Heart left ventricle (tissue), 16 donors: ENCODE data around the gene PHF11. TPM values are rescaled to one million over a fixed set of nuclear protein-coding genes. Genes with fewer than 3 reads are reported as not detected.

Source experiments
- ATAC-seq, 4 donors: fragments of 200-7000 bp; cut with Tn5 transposase; one replicate each; pipeline ENCODE4 v1.9.1; 2020 to 2022; ENCODE audit warnings: moderate library complexity in 4 of 4, mild to moderate bottlenecking in 3 of 4, moderate number of reproducible peaks in 1 of 4
- DNase-seq, 5 donors: peaks; one replicate each; pipeline ENCODE4 v3.0.0-alpha.2; 2020
- H3K27ac ChIP-seq, 12 donors: fragments of 200-600 bp; sonication (generic) in 4 of 12; one replicate each; pipeline versions ENCODE4 v1.5.0 to v1.8.0; 2016 to 2022; ENCODE audit warnings: mild to moderate bottlenecking in 2 of 12
- H3K27me3 ChIP-seq, 9 donors: fragments of 200-600 bp; sonication (generic) in 2 of 9; one replicate each; pipeline versions ENCODE4 v1.5.1 to v1.8.0; 2016 to 2022; ENCODE audit warnings: mild to moderate bottlenecking in 3 of 9
- H3K36me3 ChIP-seq, 9 donors: fragments of 200-600 bp; sonication (generic) in 2 of 9; one replicate each; pipeline versions ENCODE4 v1.5.0 to v1.8.0; 2018 to 2022; ENCODE audit warnings: mild to moderate bottlenecking in 2 of 9
- H3K4me1 ChIP-seq, 12 donors: fragments of 200-600 bp; sonication (generic) in 4 of 12; one replicate each; pipeline versions ENCODE4 v1.5.0 to v1.8.0; 2016 to 2022; ENCODE audit warnings: mild to moderate bottlenecking in 3 of 12
- H3K4me3 ChIP-seq, 12 donors: fragments of 200-600 bp; sonication (generic) in 4 of 12; one replicate each; pipeline versions ENCODE4 v1.5.0 to v1.8.0; 2017 to 2022; ENCODE audit warnings: mild to moderate bottlenecking in 9 of 12, moderate library complexity in 4 of 12
- H3K9me3 ChIP-seq, 12 donors: fragments of 200-600 bp; sonication (generic) in 4 of 12; one replicate each; pipeline versions ENCODE4 v1.5.0 to v1.8.0; 2016 to 2022; ENCODE audit warnings: mild to moderate bottlenecking in 1 of 12
- CTCF ChIP-seq, 12 donors: fragments of 200-600 bp; sonication (generic) in 4 of 12; IDR thresholded peaks; one replicate each; pipeline versions ENCODE4 v1.5.0 to v1.8.0; 2018 to 2022; ENCODE audit warnings: antibody characterized with exemption in 12 of 12, mild to moderate bottlenecking in 5 of 12
- POLR2A ChIP-seq, 2 donors: fragments of 450-650 bp; IDR thresholded peaks; one replicate each; pipeline ENCODE4 v1.6.1; 2017; ENCODE audit warnings: antibody characterized with exemption in 2 of 2, mild to moderate bottlenecking in 2 of 2, moderate library complexity in 2 of 2
- WGBS, 4 donors: extraction: QIAGEN DNeasy Blood & Tissue Kit in 2 of 4; methylation state at CpG; one replicate each; pipeline versions ENCODE4 v1.1.5 to v1.1.7; 2013 to 2018; 5-methylcytosine and 5-hydroxymethylcytosine counted together
- intact Hi-C, 10 donors: fragments of 100-400 bp; cut with DNase I; formaldehyde crosslinking; loops; one replicate each; pipeline versions ENCODE4 v1.11.1 to v1.14.2; 2022
- polyA plus RNA-seq, 2 donors: library from polyadenylated mRNA; stranded (reverse); fragments of 200-250 nt; gene quantifications; one replicate each; pipeline ENCODE4 v1.2.3, GENCODE V29; 2013
- total RNA-seq, 9 donors: library from RNA; depleted of rRNA in 2 of 9; stranded (reverse); fragments of >200 nt in 2 of 9; fragmentation: NEBNext Ultra II Directional in 3 of 9; extraction: Animal tissue kit (Norgen Biotek cat#: 25700) in 3 of 9; gene quantifications; one replicate each; pipeline versions ENCODE4 v1.1.0 to v1.2.4, GENCODE V29; 2016 to 2023
- donor health status: ischemic (EF 13 %, LVEDD 7.1; RV severe dilation, severe dysfunction).
- donor health status: healthy with polysubstance abuse.
- donor health status: DM: no; HTN: yes; CAD: no.
- donor health status: DM: no; HTN: no; CAD: no.
- donor health status: ischemic (EF 25% LVEDD 6.9; RV normal size, moderate dysfunction).
- donor health status: ischemic (EF 25% LVEDD 5.7; RV mildly dilated, moderate dysfunction).
- donor health status: healthy.
- donor health status: DM: yes; HTN: yes; CAD: no.
- donor health status: ischemic (EF 35%, LVEDD 5.7; RV mildly dilated, moderate dysfunction).
- donor health status: nonischemic (EF 11% LVEDD 7.7; RV severe dilation, severe dysfunction).
- donor health status: DM: yes; HTN: yes; CAD: no.
- donor health status: PGD.
- donor health status: ischemic (EF 29% LVEDD 5.4; RV normal size, mild dysfunction).
- donor health status: nonischemic (EF 23%, LVEDD 6.1; RV moderate dilation, normal function).

Gene PHF11
- total and polyA plus RNA-seq, 11 donors = 13.7 to 48.5 (median 17.4) TPM

DNA sequence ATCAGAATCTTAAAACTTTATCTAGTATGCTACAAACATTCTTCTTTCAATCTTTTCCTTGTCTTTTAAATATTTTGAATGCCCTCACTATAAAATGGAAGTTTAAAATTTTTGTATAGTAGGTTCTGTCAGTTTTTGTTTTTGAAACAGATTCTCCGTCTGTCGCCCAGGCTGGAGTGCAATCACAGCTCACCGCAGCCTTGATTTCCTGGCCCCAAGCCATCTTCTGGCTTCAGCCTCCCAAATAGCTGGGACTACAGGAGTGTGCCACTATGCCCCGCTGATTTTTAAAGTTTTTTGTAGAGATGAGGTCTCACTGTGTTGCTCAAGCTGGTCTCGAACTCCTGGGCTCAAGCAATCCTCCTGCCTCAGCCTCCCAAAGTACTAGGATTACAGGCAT lies 20.7 kb downstream of the PHF11 start:
- Histone ChIP-seq H3K4me1 (peaks cover 0 to 20% (median 0%) of the 10 kb centered on the region in 12 donors), H3K27me3 (no peaks in the 10 kb centered on the region), H3K4me3 (no peak overlapping the region), H3K36me3 (peaks cover 0 to 93% (median 82%) of the 10 kb centered on the region in 9 donors), H3K27ac (no peak overlapping the region), H3K9me3 (no peaks in the 10 kb centered on the region)
- no peak for TF ChIP-seq POLR2A (IDR thresholded peaks at IDR 0.05)
- TF ChIP-seq CTCF (IDR thresholded peaks at IDR 0.05) = no peak
- WGBS, 4 donors = 43 to 60% (median 54%) methylated on average over 5 of the region's 5 CpGs
- intact Hi-C loops = no loop called here
- DNase-seq (peak in 3 of 5 donors; percentile 29 to 57 (median 32)), ATAC-seq (peak in 3 of 4 donors; percentile 31 to 70 (median 68))

GRCh38 chr13:49517461-49517860 lies 21.7 kb downstream of the PHF11 start:
- no peak overlapping the region for H3K4me3 ChIP-seq
- no peak overlapping the region for H3K27ac ChIP-seq
- intact Hi-C loops = no loop called here
- DNase-seq = no peak
- peaks cover 0 to 26% (median 0%) of the 10 kb centered on the region in 12 donors for H3K4me1 ChIP-seq
- H3K36me3 ChIP-seq = peaks cover 0 to 93% (median 86%) of the 10 kb centered on the region in 9 donors
- WGBS, 4 donors = 62 to 84% (median 79%) methylated on average over 6 of the region's 6 CpGs
- no peaks in the 10 kb centered on the region for H3K9me3 ChIP-seq
- H3K27me3 ChIP-seq = no peaks in the 10 kb centered on the region
- peak in 1 of 4 donors; percentile 54 for ATAC-seq
- TF ChIP-seq POLR2A (IDR thresholded peaks at IDR 0.05) (no peak), CTCF (IDR thresholded peaks at IDR 0.05) (peak in 8 of 12 donors; percentile 20 to 42 (median 24))

- Histone ChIP-seq H3K4me1 (peaks cover 0 to 25% (median 0%) of the 10 kb centered on the region in 12 donors), H3K27ac (peak overlapping the region in 2 of 12 donors; percentile 9 to 23), H3K4me3 (no peak overlapping the region), H3K36me3 (peaks cover 0 to 95% (median 85%) of the 10 kb centered on the region in 9 donors), H3K27me3 (no peaks in the 10 kb centered on the region), H3K9me3 (no peaks in the 10 kb centered on the region)
- intact Hi-C loops = no loop called here
- no peak for TF ChIP-seq CTCF (IDR thresholded peaks at IDR 0.05)
- TF ChIP-seq POLR2A (IDR thresholded peaks at IDR 0.05) = no peak
- WGBS, 4 donors = 36 to 50% (median 46%) methylated on average over 4 of the region's 4 CpGs
- DNase-seq = no peak
- peak in 3 of 4 donors; percentile 53 to 80 (median 75) for ATAC-seq
These were observed 25.5 kb downstream of the PHF11 start for GRCh38 chr13:49521224-49521623.

DNA sequence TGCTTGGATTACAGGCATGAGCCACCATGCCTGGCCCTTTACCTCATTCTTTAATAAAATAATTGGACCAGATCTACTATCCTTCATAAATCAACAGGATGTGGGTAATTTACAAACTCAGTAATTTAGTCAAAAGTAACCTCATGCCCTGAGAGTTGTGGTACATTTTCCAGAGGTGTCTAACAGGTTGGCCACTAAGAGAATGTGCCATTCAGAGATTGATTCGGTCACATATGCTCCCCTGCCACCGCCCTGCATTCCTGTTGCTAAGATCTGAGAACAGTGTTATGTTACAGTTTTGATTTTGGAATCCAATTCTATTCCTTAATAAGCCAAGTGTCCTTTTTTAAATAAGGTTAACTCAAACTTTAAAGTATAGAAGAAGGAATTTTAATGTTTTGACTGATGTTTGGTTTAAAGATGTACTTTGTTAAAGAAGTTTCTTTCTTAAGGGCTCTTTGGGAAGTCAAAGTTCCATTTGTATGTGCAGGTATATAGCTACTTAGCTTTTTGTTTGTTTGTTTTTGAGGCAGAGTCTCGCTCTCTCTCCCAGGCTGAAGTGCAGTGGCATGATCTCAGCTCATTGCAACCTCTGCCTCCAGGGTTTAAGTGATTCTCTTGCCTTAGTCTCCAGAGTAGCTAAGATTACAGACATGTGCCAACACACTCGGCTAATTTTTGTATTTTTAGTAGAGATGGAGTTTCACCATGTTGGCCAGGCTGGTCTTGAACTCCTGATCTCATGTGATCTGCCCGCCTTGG lies 29.2 kb downstream of the PHF11 start:
- H3K4me1 ChIP-seq = peaks cover 0 to 14% (median 0%) of the 10 kb centered on the region in 12 donors
- H3K36me3 ChIP-seq = peaks cover 0 to 95% (median 85%) of the 10 kb centered on the region in 9 donors
- TF ChIP-seq CTCF (IDR thresholded peaks at IDR 0.05) (no peak), POLR2A (IDR thresholded peaks at IDR 0.05) (no peak)
- H3K4me3 ChIP-seq = no peak overlapping the region
- intact Hi-C loops = no loop called here
- no peak overlapping the region for H3K27ac ChIP-seq
- 86 to 96% (median 93%) methylated on average over 5 of the region's 5 CpGs for WGBS, 4 donors
- ATAC-seq (no peak), DNase-seq (no peak)
- H3K27me3 ChIP-seq = no peaks in the 10 kb centered on the region
- no peaks in the 10 kb centered on the region for H3K9me3 ChIP-seq
